Mucosa of gallbladder (tissue), 1 donor: Measurements from ENCODE around the gene FRMD4B. TPM values are rescaled to one million over a fixed set of nuclear protein-coding genes. Genes with fewer than 3 reads are reported as not detected.
A peak's percentile ranks its signal among the peaks of the same experiment; 100 is the strongest.

Experiments
- DNase-seq: peaks from one replicate; pipeline ENCODE4 v3.0.0-alpha.2; 2020; ENCODE audit warnings: low spot score
- total RNA-seq: library from RNA; stranded (reverse); gene quantifications from one replicate; pipeline ENCODE4 v1.2.1, GENCODE V29; 2021
- donor health status: DM: no; HTN: no; CAD: no.

Gene FRMD4B
- total RNA-seq, 1 donor from 2014 or later = 34.1 TPM

- no peak for DNase-seq
Measured at GRCh38 chr3:69364354-69364753, 21.5 kb downstream of the FRMD4B start.

GRCh38 chr3:69360690-69361089 is 25.2 kb downstream of the FRMD4B start:
- DNase-seq = no peak

GRCh38 chr3:69359916-69360315 is 26.0 kb downstream of the FRMD4B start:
- no peak for DNase-seq

- no peak for DNase-seq
Measured at GRCh38 chr3:69359339-69359893, 26.5 kb downstream of the FRMD4B start.

GRCh38 chr3:69357196-69357595 is 28.7 kb downstream of the FRMD4B start:
- DNase-seq = no peak

- DNase-seq = no peak
Measured at GRCh38 chr3:69354948-69355347, 30.9 kb downstream of the FRMD4B start.

GRCh38 chr3:69353503-69353902 is 32.4 kb downstream of the FRMD4B start:
- no peak for DNase-seq

GRCh38 chr3:69353088-69353478 is 32.8 kb downstream of the FRMD4B start:
- DNase-seq = no peak

GRCh38 chr3:69352305-69353087 is 33.4 kb downstream of the FRMD4B start:
- DNase-seq = no peak

GRCh38 chr3:69343875-69344274 is 42.0 kb downstream of the FRMD4B start:
- DNase-seq = no peak

GRCh38 chr3:69342074-69342473 is 43.8 kb downstream of the FRMD4B start:
- DNase-seq = no peak

GRCh38 chr3:69339760-69340159 is 46.1 kb downstream of the FRMD4B start:
- no peak for DNase-seq

GRCh38 chr3:69338911-69339310 is 47.0 kb downstream of the FRMD4B start:
- DNase-seq = no peak

- no peak for DNase-seq
Measured at GRCh38 chr3:69332934-69333333, 53.0 kb downstream of the FRMD4B start.

- DNase-seq = peak; percentile 20
Measured at GRCh38 chr3:69330891-69331400, 54.9 kb downstream of the FRMD4B start.

GRCh38 chr3:69329892-69330291 is 56.0 kb downstream of the FRMD4B start:
- no peak for DNase-seq

GRCh38 chr3:69328963-69329302 is 57.0 kb downstream of the FRMD4B start:
- no peak for DNase-seq

GRCh38 chr3:69328103-69328962 is 57.6 kb downstream of the FRMD4B start:
- DNase-seq = no peak

GRCh38 chr3:69326855-69327300 is 59.0 kb downstream of the FRMD4B start:
- no peak for DNase-seq

- no peak for DNase-seq
Measured at GRCh38 chr3:69325151-69325550, 60.7 kb downstream of the FRMD4B start.

- no peak for DNase-seq
Measured at GRCh38 chr3:69324362-69325025, 61.4 kb downstream of the FRMD4B start.

GRCh38 chr3:69323941-69324340 is 61.9 kb downstream of the FRMD4B start:
- DNase-seq = no peak
